ENCODE results near the gene SPOCK1.
"Not testable (repeated sequence)": the region's sequence is repeated elsewhere in the genome, so short reads cannot be mapped to it uniquely, and the experiment has no call there.

DNA sequence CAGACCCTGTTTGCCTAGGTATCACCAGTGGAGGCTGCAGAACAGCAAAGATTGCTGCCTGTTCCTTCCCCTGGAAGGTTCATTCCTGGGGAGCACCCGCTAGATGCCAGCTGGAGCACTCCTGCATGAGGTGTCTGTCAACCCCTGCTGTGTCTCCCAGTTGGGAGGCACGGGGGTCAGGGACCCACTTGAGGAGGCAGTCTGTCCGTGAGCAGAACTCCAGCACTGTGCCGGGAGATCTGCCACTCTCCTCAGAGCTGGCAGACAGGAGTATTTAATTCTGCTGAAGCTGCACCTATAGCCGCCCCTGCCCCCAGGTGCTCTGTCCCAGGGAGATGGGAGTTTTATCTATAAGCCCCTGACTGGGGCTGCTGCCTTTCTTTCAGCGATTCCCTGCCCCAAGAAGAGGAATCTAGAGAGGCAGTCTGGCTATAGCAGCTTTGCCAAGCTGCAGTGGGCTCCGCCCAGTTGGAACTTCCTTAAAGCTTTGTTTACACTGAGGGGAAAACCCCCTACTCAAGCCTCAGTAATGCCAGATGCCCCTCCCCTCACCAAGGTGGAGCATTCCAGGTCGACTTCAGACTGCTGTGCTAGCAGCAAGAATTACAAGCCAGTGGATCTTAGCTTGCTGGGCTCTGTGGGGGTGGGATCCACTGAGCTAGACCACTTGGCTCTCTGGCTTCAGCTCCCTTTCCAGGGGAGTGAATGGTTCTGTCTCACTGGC is 545.6 kb downstream of the SPOCK1 start:
- not testable (repeated sequence) for TF ChIP-seq SUZ12 (IDR thresholded peaks at IDR 0.05); LEF1 (IDR thresholded peaks at IDR 0.05; ENCODE audit: borderline replicate concordance); FOXK2 (IDR thresholded peaks at IDR 0.05); ZNF384 (IDR thresholded peaks at IDR 0.05); SP1 (IDR thresholded peaks at IDR 0.05)

Data from HEK293T (cell line).